A549 (cell line): ENCODE results near the gene SYTL2. TPM values are rescaled to one million over a fixed set of nuclear protein-coding genes. Genes with fewer than 3 reads are reported as not detected.

Source experiments
- ATAC-seq, 2 experiments: fragments of 200-7000 bp in 1 of 2; fragments of >200 bp in 1 of 2; cut with Nextera tagmentation in 1 of 2; cut with Tn5 transposase in 1 of 2; 3 replicates each; pipeline versions ENCODE4 v1.8.0 to v1.9.1; 2018 to 2020; ENCODE audit warnings: mild to moderate bottlenecking in 1 of 2, moderate library complexity in 1 of 2
- CTCF ChIA-PET: fragments of 300-600 bp; sonication (Branson Sonifier 250); formaldehyde crosslinking; extraction: SDS; loops from one replicate; lab custom pipeline; 2021; ENCODE audit warnings: antibody characterized with exemption, inconsistent platforms; lab: Yijun Ruan, JAX
- POLR2A ChIA-PET: fragments of 350-600 bp; formaldehyde crosslinking; extraction: SDS; loops from one replicate; lab custom pipeline; 2021; ENCODE audit warnings: antibody characterized with exemption, inconsistent platforms; lab: Yijun Ruan, JAX
- DNase-seq, 2 experiments: peaks; one replicate each; pipeline versions ENCODE4 v3.0.0 to v3.0.0-alpha.2; 2011 to 2016; ENCODE audit warnings: low read depth in 1 of 2, low spot score in 1 of 2
- FAIRE-seq: peaks from 2 replicates; lab custom pipeline; 2011; peaks lifted over from hg19 to GRCh38; lab: Jason Lieb, UNC
- H3K27ac ChIP-seq, 2 experiments: fragments of >200 bp; sonication (Bioruptor Twin); formaldehyde crosslinking; 3 replicates each; pipeline ENCODE4 v1.5.1; 2016 to 2017
- H3K4me1 ChIP-seq: fragments of >200 bp; sonication (Bioruptor Twin); formaldehyde crosslinking; 3 replicates; pipeline ENCODE4 v1.6.1; 2016
- H3K4me2 ChIP-seq: fragments of >200 bp; sonication (Bioruptor Twin); formaldehyde crosslinking; 3 replicates; pipeline ENCODE4 v1.6.1; 2016
- H3K4me3 ChIP-seq: fragments of >200 bp; sonication (Bioruptor Twin); formaldehyde crosslinking; 3 replicates; pipeline ENCODE4 v1.5.1; 2016
- H3K9me3 ChIP-seq: fragments of >200 bp; sonication (Bioruptor Twin); formaldehyde crosslinking; 3 replicates; pipeline ENCODE4 v1.6.1; 2016
- BCL3 ChIP-seq: fragments of >200 bp; sonication (Bioruptor Twin); formaldehyde crosslinking; IDR thresholded peaks from 3 replicates; pipeline ENCODE4 v1.6.1; 2016
- CBX2 ChIP-seq: fragments of 200-600 bp; sonication (generic); IDR thresholded peaks from 2 replicates; pipeline ENCODE4 v1.6.1; 2016; ENCODE audit warnings: low read depth, mild to moderate bottlenecking, borderline replicate concordance
- CHD4 ChIP-seq: fragments of 200-600 bp; sonication (generic); IDR thresholded peaks from 2 replicates; pipeline ENCODE4 v1.6.1; 2016; ENCODE audit warnings: antibody characterized with exemption, mild to moderate bottlenecking, borderline replicate concordance
- ELK1 ChIP-seq: fragments of 150-350 bp; IDR thresholded peaks from 2 replicates; pipeline ENCODE4 v1.6.1; 2014; ENCODE audit warnings: low read depth, mild to moderate bottlenecking, low read length
- JUNB ChIP-seq: fragments of >200 bp; sonication (Bioruptor Twin); formaldehyde crosslinking; IDR thresholded peaks from 2 replicates; pipeline ENCODE4 v1.6.1; 2016
- MAX ChIP-seq: IDR thresholded peaks from 2 replicates; pipeline ENCODE4 v1.6.1; 2012
- MAZ ChIP-seq: fragments of 150-350 bp; IDR thresholded peaks from 2 replicates; pipeline ENCODE4 v1.6.1; 2014; ENCODE audit warnings: antibody characterized with exemption, low read depth, low read length, borderline replicate concordance
- NR3C1 ChIP-seq: fragments of >200 bp; sonication (Bioruptor Twin); formaldehyde crosslinking; IDR thresholded peaks from 3 replicates; pipeline ENCODE4 v1.6.1; 2017
- PBX3 ChIP-seq: IDR thresholded peaks from 2 replicates; pipeline ENCODE4 v1.6.1; 2012
- POLR2AphosphoS2 ChIP-seq: conservative IDR thresholded peaks from 2 replicates; pipeline ENCODE4 v1.6.1; 2012; ENCODE audit warnings: low read length, improper control_type of control experiment, inconsistent platforms
- RARB ChIP-seq: fragments of 250-450 bp; sonication (Bioruptor Pico); IDR thresholded peaks from 2 replicates; pipeline ENCODE4 v1.8.0; 2021; ENCODE audit warnings: mild to moderate bottlenecking, moderate library complexity
- RCOR1 ChIP-seq: fragments of 150-350 bp; IDR thresholded peaks from 2 replicates; pipeline ENCODE4 v1.6.1; 2014; ENCODE audit warnings: antibody characterized with exemption, low read length, low read depth
- TP53 ChIP-seq: fragments of 250-450 bp; sonication (Bioruptor Pico); IDR thresholded peaks from 2 replicates; pipeline ENCODE4 v1.5.0; 2021; ENCODE audit warnings: mild to moderate bottlenecking, moderate library complexity
- USF2 ChIP-seq: fragments of 450-650 bp; IDR thresholded peaks from 2 replicates; pipeline ENCODE4 v1.6.1; 2014; ENCODE audit warnings: antibody characterized with exemption
- ZC3H11A ChIP-seq: fragments of 450-650 bp; IDR thresholded peaks from 2 replicates; pipeline ENCODE4 v1.6.1; 2014; ENCODE audit warnings: antibody characterized with exemption, mild to moderate bottlenecking
- ZFP36 ChIP-seq: fragments of 450-650 bp; IDR thresholded peaks from 2 replicates; pipeline ENCODE4 v1.6.1; 2014; ENCODE audit warnings: borderline replicate concordance; ENCODE audit not compliant: partially characterized antibody
- WGBS: methylation state at CpG from one replicate; pipeline ENCODE4 v1.1.6; 2017; ENCODE audit errors: missing lambda C conversion rate; 5-methylcytosine and 5-hydroxymethylcytosine counted together
- polyA plus RNA-seq, 4 experiments: library from polyadenylated mRNA; depleted of rRNA in 3 of 4; stranded (reverse); fragments of >200 nt; fragmentation: RNase III in 1 of 4; extraction: RNeasy Plus Mini Kit Qiagen cat#74134 plus additional on column Dnase treatment in 1 of 4; gene quantifications; 2 replicates in 3 of 4; 3 replicates in 1 of 4; pipeline ENCODE4 v1.2.3, GENCODE V29; 2011 to 2017
- TF ChIP-seq, protein P1 (sequence below): fragments of >200 bp; sonication (Bioruptor Twin); formaldehyde crosslinking; IDR thresholded peaks from 2 replicates; pipeline ENCODE4 v1.6.1; 2016

Gene SYTL2
- polyA plus RNA-seq, 2 of the 4 experiments (the other 2 are of a cell fraction), result 11.6 to 34.2 TPM

DNA sequence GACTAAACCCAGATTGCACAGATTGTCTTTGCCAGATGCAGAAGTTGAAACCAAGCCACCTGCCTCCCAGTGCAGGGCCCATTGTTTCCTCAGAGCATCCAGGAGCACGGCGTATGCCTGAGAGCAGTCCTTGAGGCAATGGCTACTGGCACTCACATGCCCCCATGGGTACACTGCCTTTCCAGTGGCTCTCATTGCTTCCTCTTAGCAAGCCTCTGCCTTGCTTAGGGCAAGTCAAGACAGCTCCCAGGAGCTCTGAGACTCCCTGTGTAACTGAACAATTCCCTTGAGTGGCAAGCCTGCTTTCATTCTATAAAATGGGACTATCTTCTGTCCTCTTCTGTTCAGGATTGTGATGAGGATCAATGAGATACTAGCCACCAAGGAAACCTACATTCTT lies 4.1 kb downstream of the SYTL2 start:
- no peak for TF ChIP-seq ZC3H11A
- no peak for TF ChIP-seq ZFP36
- no peak for TF ChIP-seq BCL3
- no peak for TF ChIP-seq JUNB
- no peak for TF ChIP-seq CBX2
- no peak for TF ChIP-seq MAX
- no peak for TF ChIP-seq PBX3
- no peak for TF ChIP-seq POLR2AphosphoS2
- TF ChIP-seq, protein P1, sequence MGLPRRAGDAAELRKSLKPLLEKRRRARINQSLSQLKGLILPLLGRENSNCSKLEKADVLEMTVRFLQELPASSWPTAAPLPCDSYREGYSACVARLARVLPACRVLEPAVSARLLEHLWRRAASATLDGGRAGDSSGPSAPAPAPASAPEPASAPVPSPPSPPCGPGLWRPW, result no peak
- Histone ChIP-seq H3K9me3 (no peaks in the 10 kb centered on the region), H3K4me1 (peaks cover 15% of the 10 kb centered on the region), H3K4me3 (no peak overlapping the region), H3K27ac (peak overlapping the region in 1 of 2 experiments; percentile 63; a peak in 3 of 6 replicates), H3K4me2 (no peak overlapping the region)
- POLR2A ChIA-PET, result no interaction called here
- CTCF ChIA-PET, result interaction anchor here (1.3 to 3.3 kb wide), 5 partner anchors 10 to 412 kb away, joined by 3 to 13 read pairs (median 4); partner anchors contain the start of gene CCDC83
- FAIRE-seq (no peak), ATAC-seq (no peak), DNase-seq (no peak)
- WGBS, result 91% methylated on average over 2 of the region's 2 CpGs

DNA sequence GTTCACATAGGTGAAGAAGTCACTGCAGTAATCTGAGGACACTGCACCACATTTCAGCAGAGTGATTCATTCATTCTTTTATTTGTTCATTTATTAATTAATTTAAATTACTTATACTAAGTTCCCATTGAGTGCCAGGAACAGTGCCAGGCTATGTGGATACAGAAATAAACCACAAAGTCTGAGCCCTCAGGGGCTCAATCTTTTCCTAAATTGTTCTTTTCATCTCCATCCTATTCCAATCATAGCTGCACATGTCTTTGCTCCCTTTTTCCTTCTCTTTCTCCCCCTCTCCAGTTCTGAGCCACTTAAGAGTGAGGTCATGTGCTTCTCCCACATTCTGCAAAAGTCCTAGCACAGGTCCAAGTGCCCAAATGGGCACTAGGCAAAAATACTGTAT lies 4.9 kb downstream of the SYTL2 start:
- H3K4me1 ChIP-seq, result peaks cover 15% of the 10 kb centered on the region
- H3K27ac ChIP-seq, result no peak overlapping the region
- ATAC-seq (no peak), DNase-seq (no peak), FAIRE-seq (no peak)
- H3K4me3 ChIP-seq, result no peak overlapping the region
- no peak overlapping the region for H3K4me2 ChIP-seq
- CTCF ChIA-PET, result interaction anchor here (1.3 to 3.3 kb wide), 2 partner anchors 9 to 13 kb away, joined by 4 to 13 read pairs; no protein-coding TSS in a partner anchor
- TF ChIP-seq RARB (CRISPR knock-in tag) (no peak), TP53 (CRISPR knock-in tag) (no peak), MAZ (no peak), RCOR1 (no peak)
- POLR2A ChIA-PET, result no interaction called here
- no peaks in the 10 kb centered on the region for H3K9me3 ChIP-seq

DNA sequence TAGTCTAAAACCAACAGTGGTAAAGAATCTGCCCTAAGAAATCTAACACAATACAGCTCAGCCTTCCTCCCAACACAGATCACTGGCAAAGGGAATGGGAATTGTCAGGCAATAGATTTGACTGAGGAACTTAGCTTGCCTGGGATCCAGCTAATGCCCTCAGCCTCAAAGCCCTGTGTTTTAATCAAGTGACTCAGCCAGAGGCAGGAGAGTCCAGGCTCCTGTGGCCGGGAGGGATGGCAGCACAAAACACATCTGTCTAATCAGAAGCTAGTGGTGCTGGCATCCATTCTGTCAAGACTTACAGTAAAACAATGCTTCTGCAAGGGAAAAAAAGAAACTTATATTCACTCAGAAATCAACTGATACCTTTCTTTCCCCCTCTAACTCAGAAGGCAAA lies 5.6 kb downstream of the SYTL2 start:
- ChIA-PET CTCF (interaction anchor here (0.6 to 3.3 kb wide), 3 partner anchors 8 to 486 kb away, joined by 3 to 13 read pairs (median 5); no protein-coding TSS in a partner anchor), POLR2A (no interaction called here)
- DNase-seq (no peak), ATAC-seq (no peak), FAIRE-seq (no peak)
- Histone ChIP-seq H3K4me2 (no peak overlapping the region), H3K4me3 (no peak overlapping the region), H3K4me1 (peaks cover 17% of the 10 kb centered on the region), H3K9me3 (no peaks in the 10 kb centered on the region), H3K27ac (0 out of 6 replicates have a peak overlapping the region, but pooled peaks of 1 of the 2 experiments have one; percentile 23)
- WGBS, result 70% methylated on average over 1 of the region's 1 CpG
- TF ChIP-seq NR3C1, result no peak
- TF ChIP-seq CHD4, result no peak
- no peak for TF ChIP-seq USF2
- TF ChIP-seq ELK1, result no peak
